SK-N-SH treated with all-trans-retinoic acid at 6 μM for 48 hours (cell line): ENCODE measurements around the gene S100A3.

Experiments
- ATAC-seq: fragments of 200-7000 bp; cut with Tn5 transposase; 3 replicates; pipeline ENCODE4 v1.9.1; 2020; ENCODE audit warnings: mild to moderate bottlenecking, moderate library complexity
- ARNTL ChIP-seq: fragments of 450-650 bp; formaldehyde crosslinking; IDR thresholded peaks from 2 replicates; pipeline ENCODE4 v1.5.0; 2020; ENCODE audit warnings: low read depth, mild to moderate bottlenecking, moderate library complexity, borderline replicate concordance
- BACH2 ChIP-seq: fragments of 250-450 bp; sonication (Bioruptor Pico); IDR thresholded peaks from 2 replicates; pipeline ENCODE4 v1.9.0; 2021; ENCODE audit warnings: mild to moderate bottlenecking, borderline replicate concordance
- CREB5 ChIP-seq: fragments of 250-450 bp; sonication (Bioruptor Pico); IDR thresholded peaks from 2 replicates; pipeline ENCODE4 v1.5.1; 2020; ENCODE audit warnings: low read depth, mild to moderate bottlenecking, moderate library complexity
- CSDC2 ChIP-seq: fragments of 250-450 bp; sonication (Bioruptor Pico); IDR thresholded peaks from 2 replicates; pipeline ENCODE4 v1.5.0; 2020; ENCODE audit warnings: mild to moderate bottlenecking, moderate library complexity
- CSRNP3 ChIP-seq: fragments of 250-450 bp; sonication (Bioruptor Pico); IDR thresholded peaks from 2 replicates; pipeline ENCODE4 v1.5.1; 2021; ENCODE audit warnings: mild to moderate bottlenecking, moderate library complexity
- ISL1 ChIP-seq: fragments of 250-450 bp; sonication (Bioruptor Pico); IDR thresholded peaks from 2 replicates; pipeline ENCODE4 v2.1.2; 2022; ENCODE audit warnings: mild to moderate bottlenecking, moderate library complexity
- OSR1 ChIP-seq: fragments of 250-450 bp; sonication (Bioruptor Pico); IDR thresholded peaks from 2 replicates; pipeline ENCODE4 v1.8.0; 2022; ENCODE audit warnings: moderate library complexity, mild to moderate bottlenecking, inconsistent platforms
- PATZ1 ChIP-seq: fragments of 250-450 bp; sonication (Bioruptor Pico); IDR thresholded peaks from 2 replicates; pipeline ENCODE4 v1.8.0; 2020; ENCODE audit warnings: mild to moderate bottlenecking, moderate library complexity, borderline replicate concordance
- POU6F1 ChIP-seq: fragments of 250-450 bp; sonication (Bioruptor Pico); IDR thresholded peaks from 2 replicates; pipeline ENCODE4 v1.8.0; 2021; ENCODE audit warnings: low read depth, mild to moderate bottlenecking, moderate library complexity, borderline replicate concordance
- PPARA ChIP-seq: fragments of 250-450 bp; sonication (Bioruptor Pico); IDR thresholded peaks from 2 replicates; pipeline ENCODE4 v1.5.0; 2020; ENCODE audit warnings: mild to moderate bottlenecking, borderline replicate concordance
- RARB ChIP-seq: fragments of 250-450 bp; sonication (Bioruptor Pico); IDR thresholded peaks from 2 replicates; pipeline ENCODE4 v1.8.0; 2021; ENCODE audit warnings: mild to moderate bottlenecking, moderate library complexity
- SNAI2 ChIP-seq: fragments of 250-450 bp; sonication (Bioruptor Pico); IDR thresholded peaks from 2 replicates; pipeline ENCODE4 v1.5.0; 2020; ENCODE audit warnings: mild to moderate bottlenecking, moderate library complexity
- TCF4 ChIP-seq: fragments of 250-450 bp; sonication (Bioruptor Pico); IDR thresholded peaks from 2 replicates; pipeline ENCODE4 v1.8.0; 2021; ENCODE audit warnings: mild to moderate bottlenecking, moderate library complexity, borderline replicate concordance
- TOX ChIP-seq: fragments of 250-450 bp; sonication (Bioruptor Pico); IDR thresholded peaks from 2 replicates; pipeline ENCODE4 v1.8.0; 2021; ENCODE audit warnings: mild to moderate bottlenecking, moderate library complexity, borderline replicate concordance
- ZC3H10 ChIP-seq: fragments of 250-450 bp; sonication (Bioruptor Pico); IDR thresholded peaks from 2 replicates; pipeline ENCODE4 v1.5.1; 2021; ENCODE audit warnings: mild to moderate bottlenecking, moderate library complexity
- ZFP3 ChIP-seq: fragments of 250-450 bp; sonication (Bioruptor Pico); IDR thresholded peaks from 2 replicates; pipeline ENCODE4 v1.5.0; 2020; ENCODE audit warnings: mild to moderate bottlenecking, moderate library complexity
- ZFP30 ChIP-seq: fragments of 450-650 bp; formaldehyde crosslinking; IDR thresholded peaks from 2 replicates; pipeline ENCODE4 v1.5.0; 2022; ENCODE audit warnings: mild to moderate bottlenecking, moderate library complexity
- ZNF565 ChIP-seq: fragments of 450-650 bp; formaldehyde crosslinking; conservative IDR thresholded peaks from 2 replicates; pipeline ENCODE4 v1.5.0; 2020; ENCODE audit warnings: low read depth, mild to moderate bottlenecking, moderate library complexity
- ZNF70 ChIP-seq: fragments of 450-650 bp; formaldehyde crosslinking; IDR thresholded peaks from 2 replicates; pipeline ENCODE4 v1.5.0; 2020; ENCODE audit warnings: mild to moderate bottlenecking, moderate library complexity
- ZNF8 ChIP-seq: fragments of 450-650 bp; formaldehyde crosslinking; IDR thresholded peaks from 2 replicates; pipeline ENCODE4 v1.5.0; 2020; ENCODE audit warnings: mild to moderate bottlenecking, moderate library complexity

The S100A3 gene

DNA sequence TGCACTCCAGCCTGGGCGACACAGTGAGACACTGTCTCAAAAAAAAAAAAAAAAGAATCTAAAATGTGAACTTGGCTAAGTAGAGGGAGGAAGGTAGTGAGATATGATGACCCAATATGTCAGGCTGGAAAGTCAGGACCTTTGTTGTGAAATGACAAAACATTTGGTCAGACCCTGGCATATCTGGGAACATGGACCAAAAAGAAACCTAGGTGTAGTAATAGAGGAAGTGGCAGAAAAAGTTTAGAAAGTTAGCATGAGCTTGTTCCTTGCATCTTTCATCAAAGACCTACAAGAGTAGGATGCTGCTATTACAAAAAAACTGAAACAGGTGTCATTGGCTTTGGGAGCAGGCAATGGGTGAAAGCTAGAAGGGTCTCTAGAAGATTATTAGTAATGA is 7.3 kb upstream of the S100A3 start:
- TF ChIP-seq SNAI2 (CRISPR knock-in tag) (no peak), TCF4 (no peak), ZNF565 (CRISPR knock-in tag) (no peak), CREB5 (CRISPR knock-in tag) (no peak), CSRNP3 (CRISPR knock-in tag) (no peak), ISL1 (CRISPR knock-in tag) (no peak), RARB (CRISPR knock-in tag) (no peak), ZFP30 (no peak), POU6F1 (CRISPR knock-in tag) (no peak), OSR1 (CRISPR knock-in tag) (no peak), PPARA (CRISPR knock-in tag) (no peak), CSDC2 (no peak), PATZ1 (CRISPR knock-in tag) (no peak)
- ATAC-seq = no peak

- TF ChIP-seq PPARA (CRISPR knock-in tag) (no peak), SNAI2 (CRISPR knock-in tag) (no peak), CSDC2 (no peak), ZNF70 (CRISPR knock-in tag) (no peak), TOX (CRISPR knock-in tag) (no peak), ARNTL (no peak), ZNF8 (CRISPR knock-in tag) (no peak), ZNF565 (CRISPR knock-in tag) (no peak), TCF4 (no peak), ZFP3 (CRISPR knock-in tag) (no peak)
- peak; percentile 74 for ATAC-seq
Observed at GRCh38 chr1:153553830-153554541, 4.9 kb upstream of the S100A3 start.

DNA sequence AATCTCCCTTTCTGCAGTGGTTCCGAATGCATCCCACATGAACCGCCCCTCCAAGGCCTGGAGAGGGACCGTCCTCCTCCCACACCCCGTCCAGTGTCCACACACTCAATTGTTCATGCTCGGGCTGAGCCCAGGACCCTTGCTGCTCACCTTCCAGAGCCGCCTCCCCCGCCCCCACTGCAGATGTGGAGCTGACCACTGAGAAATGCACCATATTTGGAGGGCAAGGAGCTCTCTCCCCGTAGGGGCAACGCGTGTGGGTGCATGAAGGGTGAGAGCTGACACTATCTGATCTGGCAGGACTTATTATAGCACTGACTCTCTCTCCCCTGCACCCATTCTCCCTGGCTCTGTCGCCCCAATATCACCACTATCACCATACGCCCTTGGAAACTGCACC is 4.0 kb upstream of the S100A3 start:
- ATAC-seq = no peak
- TF ChIP-seq ARNTL (no peak), SNAI2 (CRISPR knock-in tag) (no peak), RARB (CRISPR knock-in tag) (no peak), TOX (CRISPR knock-in tag) (no peak), ZFP3 (CRISPR knock-in tag) (no peak), ZFP30 (no peak), ZNF8 (CRISPR knock-in tag) (no peak), TCF4 (no peak), ZNF70 (CRISPR knock-in tag) (no peak), PATZ1 (CRISPR knock-in tag) (no peak), POU6F1 (CRISPR knock-in tag) (no peak), CSDC2 (no peak), PPARA (CRISPR knock-in tag) (no peak), BACH2 (CRISPR knock-in tag) (no peak), ZC3H10 (CRISPR knock-in tag) (no peak)
